GM23338 (cell line): Measurements from ENCODE around the gene VPS39.

Source experiments
- CTCF ChIP-seq, 2 experiments: fragments of 200-600 bp in 1 of 2; sonication (generic) in 1 of 2; conservative IDR thresholded peaks; 2 replicates each; pipeline versions ENCODE4 v1.5.1 to v1.6.1; 2016 to 2017; ENCODE audit warnings: antibody characterized with exemption in 2 of 2, low read depth in 2 of 2, mild to moderate bottlenecking in 2 of 2, moderate library complexity in 1 of 2
- POLR2AphosphoS5 ChIP-seq: IDR thresholded peaks from 2 replicates; pipeline ENCODE4 v1.6.1; 2016; ENCODE audit warnings: antibody characterized with exemption, low read depth

- TF ChIP-seq CTCF (conservative IDR thresholded peaks at IDR 0.05; ENCODE audit: low read depth in 2 of 2) (no peak), POLR2AphosphoS5 (no peak)
These were observed 22.3 kb downstream of the VPS39 start for GRCh38 chr15:42185801-42186200.
